Measurements from ENCODE around the gene MAIP1. TPM values are rescaled to one million over a fixed set of nuclear protein-coding genes. Genes with fewer than 3 reads are reported as not detected.

MAIP1 gene
- total RNA-seq, 1 experiment from 2014 or later: 29.3 TPM

DNA sequence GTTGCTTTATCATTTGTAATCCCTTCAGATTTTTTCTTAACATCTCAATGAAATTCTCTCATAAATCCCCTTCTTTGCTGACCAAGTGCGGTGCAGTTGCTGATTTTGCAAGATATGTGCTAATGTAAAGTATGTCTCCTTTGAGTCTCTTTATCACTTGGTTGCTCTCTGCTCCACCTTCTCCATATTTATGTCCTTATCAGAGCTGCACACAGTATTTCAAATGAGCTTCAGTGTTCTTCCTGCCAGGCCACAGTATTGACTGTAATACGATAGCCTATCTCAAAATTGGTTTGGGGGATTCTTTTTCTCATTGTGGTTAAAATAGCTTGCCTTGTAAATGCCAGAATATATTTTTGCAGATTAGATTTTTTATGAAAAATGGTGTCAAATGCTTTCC lies 32.2 kb downstream of the MAIP1 start:
- Mint-ChIP-seq H3K9me3 (peaks cover 10% of the 10 kb centered on the region), H3K36me3 (no peaks in the 10 kb centered on the region), H3K27me3 (ENCODE audit: low read depth) (no peaks in the 10 kb centered on the region), H3K4me3 (no peak overlapping the region), H3K4me1 (peaks cover 28% of the 10 kb centered on the region), H3K27ac (no peak overlapping the region)
- no peak for TF ChIP-seq ELF4 (CRISPR knock-in tag; IDR thresholded peaks at IDR 0.05; ENCODE audit: low read depth)
- TF ChIP-seq OVOL2 (CRISPR knock-in tag; IDR thresholded peaks at IDR 0.05; ENCODE audit: borderline replicate concordance): no peak
- TF ChIP-seq ETV6 (CRISPR knock-in tag; IDR thresholded peaks at IDR 0.05): no peak
- TF ChIP-seq GABPB1 (CRISPR knock-in tag; IDR thresholded peaks at IDR 0.05): no peak
- TF ChIP-seq, protein P1, sequence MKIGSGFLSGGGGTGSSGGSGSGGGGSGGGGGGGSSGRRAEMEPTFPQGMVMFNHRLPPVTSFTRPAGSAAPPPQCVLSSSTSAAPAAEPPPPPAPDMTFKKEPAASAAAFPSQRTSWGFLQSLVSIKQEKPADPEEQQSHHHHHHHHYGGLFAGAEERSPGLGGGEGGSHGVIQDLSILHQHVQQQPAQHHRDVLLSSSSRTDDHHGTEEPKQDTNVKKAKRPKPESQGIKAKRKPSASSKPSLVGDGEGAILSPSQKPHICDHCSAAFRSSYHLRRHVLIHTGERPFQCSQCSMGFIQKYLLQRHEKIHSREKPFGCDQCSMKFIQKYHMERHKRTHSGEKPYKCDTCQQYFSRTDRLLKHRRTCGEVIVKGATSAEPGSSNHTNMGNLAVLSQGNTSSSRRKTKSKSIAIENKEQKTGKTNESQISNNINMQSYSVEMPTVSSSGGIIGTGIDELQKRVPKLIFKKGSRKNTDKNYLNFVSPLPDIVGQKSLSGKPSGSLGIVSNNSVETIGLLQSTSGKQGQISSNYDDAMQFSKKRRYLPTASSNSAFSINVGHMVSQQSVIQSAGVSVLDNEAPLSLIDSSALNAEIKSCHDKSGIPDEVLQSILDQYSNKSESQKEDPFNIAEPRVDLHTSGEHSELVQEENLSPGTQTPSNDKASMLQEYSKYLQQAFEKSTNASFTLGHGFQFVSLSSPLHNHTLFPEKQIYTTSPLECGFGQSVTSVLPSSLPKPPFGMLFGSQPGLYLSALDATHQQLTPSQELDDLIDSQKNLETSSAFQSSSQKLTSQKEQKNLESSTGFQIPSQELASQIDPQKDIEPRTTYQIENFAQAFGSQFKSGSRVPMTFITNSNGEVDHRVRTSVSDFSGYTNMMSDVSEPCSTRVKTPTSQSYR (CRISPR knock-in tag; IDR thresholded peaks at IDR 0.05): no peak
- TF ChIP-seq, protein P2, sequence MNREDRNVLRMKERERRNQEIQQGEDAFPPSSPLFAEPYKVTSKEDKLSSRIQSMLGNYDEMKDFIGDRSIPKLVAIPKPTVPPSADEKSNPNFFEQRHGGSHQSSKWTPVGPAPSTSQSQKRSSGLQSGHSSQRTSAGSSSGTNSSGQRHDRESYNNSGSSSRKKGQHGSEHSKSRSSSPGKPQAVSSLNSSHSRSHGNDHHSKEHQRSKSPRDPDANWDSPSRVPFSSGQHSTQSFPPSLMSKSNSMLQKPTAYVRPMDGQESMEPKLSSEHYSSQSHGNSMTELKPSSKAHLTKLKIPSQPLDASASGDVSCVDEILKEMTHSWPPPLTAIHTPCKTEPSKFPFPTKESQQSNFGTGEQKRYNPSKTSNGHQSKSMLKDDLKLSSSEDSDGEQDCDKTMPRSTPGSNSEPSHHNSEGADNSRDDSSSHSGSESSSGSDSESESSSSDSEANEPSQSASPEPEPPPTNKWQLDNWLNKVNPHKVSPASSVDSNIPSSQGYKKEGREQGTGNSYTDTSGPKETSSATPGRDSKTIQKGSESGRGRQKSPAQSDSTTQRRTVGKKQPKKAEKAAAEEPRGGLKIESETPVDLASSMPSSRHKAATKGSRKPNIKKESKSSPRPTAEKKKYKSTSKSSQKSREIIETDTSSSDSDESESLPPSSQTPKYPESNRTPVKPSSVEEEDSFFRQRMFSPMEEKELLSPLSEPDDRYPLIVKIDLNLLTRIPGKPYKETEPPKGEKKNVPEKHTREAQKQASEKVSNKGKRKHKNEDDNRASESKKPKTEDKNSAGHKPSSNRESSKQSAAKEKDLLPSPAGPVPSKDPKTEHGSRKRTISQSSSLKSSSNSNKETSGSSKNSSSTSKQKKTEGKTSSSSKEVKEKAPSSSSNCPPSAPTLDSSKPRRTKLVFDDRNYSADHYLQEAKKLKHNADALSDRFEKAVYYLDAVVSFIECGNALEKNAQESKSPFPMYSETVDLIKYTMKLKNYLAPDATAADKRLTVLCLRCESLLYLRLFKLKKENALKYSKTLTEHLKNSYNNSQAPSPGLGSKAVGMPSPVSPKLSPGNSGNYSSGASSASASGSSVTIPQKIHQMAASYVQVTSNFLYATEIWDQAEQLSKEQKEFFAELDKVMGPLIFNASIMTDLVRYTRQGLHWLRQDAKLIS (CRISPR knock-in tag; IDR thresholded peaks at IDR 0.05; ENCODE audit: borderline replicate concordance): no peak
- TF ChIP-seq ZBTB21 (CRISPR knock-in tag; IDR thresholded peaks at IDR 0.05; ENCODE audit: borderline replicate concordance): no peak
- no peak for TF ChIP-seq RORB (CRISPR knock-in tag; IDR thresholded peaks at IDR 0.05)
- TF ChIP-seq, protein P3, sequence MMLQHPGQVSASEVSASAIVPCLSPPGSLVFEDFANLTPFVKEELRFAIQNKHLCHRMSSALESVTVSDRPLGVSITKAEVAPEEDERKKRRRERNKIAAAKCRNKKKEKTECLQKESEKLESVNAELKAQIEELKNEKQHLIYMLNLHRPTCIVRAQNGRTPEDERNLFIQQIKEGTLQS (CRISPR knock-in tag; conservative IDR thresholded peaks at IDR 0.05): no peak
- TF ChIP-seq, protein P4, sequence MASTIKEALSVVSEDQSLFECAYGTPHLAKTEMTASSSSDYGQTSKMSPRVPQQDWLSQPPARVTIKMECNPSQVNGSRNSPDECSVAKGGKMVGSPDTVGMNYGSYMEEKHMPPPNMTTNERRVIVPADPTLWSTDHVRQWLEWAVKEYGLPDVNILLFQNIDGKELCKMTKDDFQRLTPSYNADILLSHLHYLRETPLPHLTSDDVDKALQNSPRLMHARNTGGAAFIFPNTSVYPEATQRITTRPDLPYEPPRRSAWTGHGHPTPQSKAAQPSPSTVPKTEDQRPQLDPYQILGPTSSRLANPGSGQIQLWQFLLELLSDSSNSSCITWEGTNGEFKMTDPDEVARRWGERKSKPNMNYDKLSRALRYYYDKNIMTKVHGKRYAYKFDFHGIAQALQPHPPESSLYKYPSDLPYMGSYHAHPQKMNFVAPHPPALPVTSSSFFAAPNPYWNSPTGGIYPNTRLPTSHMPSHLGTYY (CRISPR knock-in tag; IDR thresholded peaks at IDR 0.05): no peak
- TF ChIP-seq, protein P5, sequence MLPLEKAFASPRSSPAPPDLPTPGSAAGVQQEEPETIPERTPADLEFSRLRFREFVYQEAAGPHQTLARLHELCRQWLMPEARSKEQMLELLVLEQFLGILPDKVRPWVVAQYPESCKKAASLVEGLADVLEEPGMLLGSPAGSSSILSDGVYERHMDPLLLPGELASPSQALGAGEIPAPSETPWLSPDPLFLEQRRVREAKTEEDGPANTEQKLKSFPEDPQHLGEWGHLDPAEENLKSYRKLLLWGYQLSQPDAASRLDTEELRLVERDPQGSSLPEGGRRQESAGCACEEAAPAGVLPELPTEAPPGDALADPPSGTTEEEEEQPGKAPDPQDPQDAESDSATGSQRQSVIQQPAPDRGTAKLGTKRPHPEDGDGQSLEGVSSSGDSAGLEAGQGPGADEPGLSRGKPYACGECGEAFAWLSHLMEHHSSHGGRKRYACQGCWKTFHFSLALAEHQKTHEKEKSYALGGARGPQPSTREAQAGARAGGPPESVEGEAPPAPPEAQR (CRISPR knock-in tag; IDR thresholded peaks at IDR 0.05): no peak
- no peak for TF ChIP-seq ZNF671 (CRISPR knock-in tag; IDR thresholded peaks at IDR 0.05)
- no peak for TF ChIP-seq NR2C2 (CRISPR knock-in tag; IDR thresholded peaks at IDR 0.05)
- no peak for TF ChIP-seq CBFB (CRISPR knock-in tag; IDR thresholded peaks at IDR 0.05; ENCODE audit: low read depth)
- TF ChIP-seq RELA (CRISPR knock-in tag; IDR thresholded peaks at IDR 0.05; ENCODE audit: borderline replicate concordance): no peak
- TF ChIP-seq, protein P6, sequence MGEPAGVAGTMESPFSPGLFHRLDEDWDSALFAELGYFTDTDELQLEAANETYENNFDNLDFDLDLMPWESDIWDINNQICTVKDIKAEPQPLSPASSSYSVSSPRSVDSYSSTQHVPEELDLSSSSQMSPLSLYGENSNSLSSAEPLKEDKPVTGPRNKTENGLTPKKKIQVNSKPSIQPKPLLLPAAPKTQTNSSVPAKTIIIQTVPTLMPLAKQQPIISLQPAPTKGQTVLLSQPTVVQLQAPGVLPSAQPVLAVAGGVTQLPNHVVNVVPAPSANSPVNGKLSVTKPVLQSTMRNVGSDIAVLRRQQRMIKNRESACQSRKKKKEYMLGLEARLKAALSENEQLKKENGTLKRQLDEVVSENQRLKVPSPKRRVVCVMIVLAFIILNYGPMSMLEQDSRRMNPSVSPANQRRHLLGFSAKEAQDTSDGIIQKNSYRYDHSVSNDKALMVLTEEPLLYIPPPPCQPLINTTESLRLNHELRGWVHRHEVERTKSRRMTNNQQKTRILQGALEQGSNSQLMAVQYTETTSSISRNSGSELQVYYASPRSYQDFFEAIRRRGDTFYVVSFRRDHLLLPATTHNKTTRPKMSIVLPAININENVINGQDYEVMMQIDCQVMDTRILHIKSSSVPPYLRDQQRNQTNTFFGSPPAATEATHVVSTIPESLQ (CRISPR knock-in tag; IDR thresholded peaks at IDR 0.05): no peak
- TF ChIP-seq, protein P7, sequence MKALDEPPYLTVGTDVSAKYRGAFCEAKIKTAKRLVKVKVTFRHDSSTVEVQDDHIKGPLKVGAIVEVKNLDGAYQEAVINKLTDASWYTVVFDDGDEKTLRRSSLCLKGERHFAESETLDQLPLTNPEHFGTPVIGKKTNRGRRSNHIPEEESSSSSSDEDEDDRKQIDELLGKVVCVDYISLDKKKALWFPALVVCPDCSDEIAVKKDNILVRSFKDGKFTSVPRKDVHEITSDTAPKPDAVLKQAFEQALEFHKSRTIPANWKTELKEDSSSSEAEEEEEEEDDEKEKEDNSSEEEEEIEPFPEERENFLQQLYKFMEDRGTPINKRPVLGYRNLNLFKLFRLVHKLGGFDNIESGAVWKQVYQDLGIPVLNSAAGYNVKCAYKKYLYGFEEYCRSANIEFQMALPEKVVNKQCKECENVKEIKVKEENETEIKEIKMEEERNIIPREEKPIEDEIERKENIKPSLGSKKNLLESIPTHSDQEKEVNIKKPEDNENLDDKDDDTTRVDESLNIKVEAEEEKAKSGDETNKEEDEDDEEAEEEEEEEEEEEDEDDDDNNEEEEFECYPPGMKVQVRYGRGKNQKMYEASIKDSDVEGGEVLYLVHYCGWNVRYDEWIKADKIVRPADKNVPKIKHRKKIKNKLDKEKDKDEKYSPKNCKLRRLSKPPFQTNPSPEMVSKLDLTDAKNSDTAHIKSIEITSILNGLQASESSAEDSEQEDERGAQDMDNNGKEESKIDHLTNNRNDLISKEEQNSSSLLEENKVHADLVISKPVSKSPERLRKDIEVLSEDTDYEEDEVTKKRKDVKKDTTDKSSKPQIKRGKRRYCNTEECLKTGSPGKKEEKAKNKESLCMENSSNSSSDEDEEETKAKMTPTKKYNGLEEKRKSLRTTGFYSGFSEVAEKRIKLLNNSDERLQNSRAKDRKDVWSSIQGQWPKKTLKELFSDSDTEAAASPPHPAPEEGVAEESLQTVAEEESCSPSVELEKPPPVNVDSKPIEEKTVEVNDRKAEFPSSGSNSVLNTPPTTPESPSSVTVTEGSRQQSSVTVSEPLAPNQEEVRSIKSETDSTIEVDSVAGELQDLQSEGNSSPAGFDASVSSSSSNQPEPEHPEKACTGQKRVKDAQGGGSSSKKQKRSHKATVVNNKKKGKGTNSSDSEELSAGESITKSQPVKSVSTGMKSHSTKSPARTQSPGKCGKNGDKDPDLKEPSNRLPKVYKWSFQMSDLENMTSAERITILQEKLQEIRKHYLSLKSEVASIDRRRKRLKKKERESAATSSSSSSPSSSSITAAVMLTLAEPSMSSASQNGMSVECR (CRISPR knock-in tag; IDR thresholded peaks at IDR 0.05; ENCODE audit: borderline replicate concordance): no peak
- TF ChIP-seq, protein P8, sequence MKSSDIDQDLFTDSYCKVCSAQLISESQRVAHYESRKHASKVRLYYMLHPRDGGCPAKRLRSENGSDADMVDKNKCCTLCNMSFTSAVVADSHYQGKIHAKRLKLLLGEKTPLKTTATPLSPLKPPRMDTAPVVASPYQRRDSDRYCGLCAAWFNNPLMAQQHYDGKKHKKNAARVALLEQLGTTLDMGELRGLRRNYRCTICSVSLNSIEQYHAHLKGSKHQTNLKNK (CRISPR knock-in tag; IDR thresholded peaks at IDR 0.05): no peak
- TF ChIP-seq ZNF423 (CRISPR knock-in tag; IDR thresholded peaks at IDR 0.05): no peak
- POLR2A ChIA-PET: no interaction called here
- DNase-seq (ENCODE audit: low spot score) (no peak), ATAC-seq (no peak)
- CTCF ChIA-PET: interaction anchor here (1.0 kb wide), 1 partner anchor 497 kb away, joined by 3 read pairs; no protein-coding TSS in a partner anchor

All from WTC11 (cell line).